ENCODE data around the gene RPS15.

Gene RPS15

DNA sequence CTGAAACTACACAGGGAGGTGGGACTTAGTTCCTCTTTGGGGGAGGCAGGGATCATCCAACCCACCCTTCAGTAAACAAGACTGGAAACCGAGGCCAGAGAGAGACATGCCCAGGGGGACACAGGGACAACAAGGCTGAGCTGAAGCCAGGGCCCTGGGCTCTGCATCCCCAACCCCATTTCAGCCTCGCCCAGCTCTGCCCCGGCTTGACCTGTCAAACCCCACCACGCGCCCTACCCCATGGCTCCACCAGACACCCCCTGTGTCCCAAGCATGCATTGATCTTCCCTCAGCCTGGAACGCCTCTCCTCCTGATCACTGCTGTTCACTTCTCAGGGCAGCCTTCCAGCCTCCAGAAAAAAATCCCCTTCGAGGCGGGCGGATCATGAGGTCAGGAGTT is 9.7 kb downstream of the RPS15 start:
- Mint-ChIP-seq H3K4me3 (no peak overlapping the region), H3K4me1 (ENCODE audit: low read depth) (peaks cover 14% of the 10 kb centered on the region), H3K27me3 (peaks cover 42% of the 10 kb centered on the region), H3K9me3 (no peaks in the 10 kb centered on the region), H3K27ac (no peak overlapping the region), H3K36me3 (ENCODE audit: low read depth) (no peaks in the 10 kb centered on the region)

- Mint-ChIP-seq H3K27ac (no peak within 1 kb of the TSS), H3K36me3 (ENCODE audit: low read depth) (no peaks in the 10 kb centered on the region), H3K9me3 (no peaks in the 10 kb centered on the region), H3K27me3 (peaks cover 50% of the 10 kb centered on the region), H3K4me1 (ENCODE audit: low read depth) (peaks cover 18% of the 10 kb centered on the region), H3K4me3 (no peak within 1 kb of the TSS)
Measured at GRCh38 chr19:1449467-1450442, 11.6 kb downstream of the RPS15 start, which contains the start of gene APC2. TSS of gene APC2 (plus strand) at chr19:1450121. CDS start at chr19:1453002, 2,881 bp downstream.

GRCh38 chr19:1450735-1451731 is 12.8 kb downstream of the RPS15 start:
- no peaks in the 10 kb centered on the region for H3K36me3 Mint-ChIP-seq (ENCODE audit: low read depth)
- peaks cover 17% of the 10 kb centered on the region for H3K4me1 Mint-ChIP-seq (ENCODE audit: low read depth)
- no peak overlapping the region for H3K4me3 Mint-ChIP-seq
- H3K27ac Mint-ChIP-seq, result no peak overlapping the region
- H3K27me3 Mint-ChIP-seq, result peaks cover 59% of the 10 kb centered on the region
- H3K9me3 Mint-ChIP-seq, result no peaks in the 10 kb centered on the region

DNA sequence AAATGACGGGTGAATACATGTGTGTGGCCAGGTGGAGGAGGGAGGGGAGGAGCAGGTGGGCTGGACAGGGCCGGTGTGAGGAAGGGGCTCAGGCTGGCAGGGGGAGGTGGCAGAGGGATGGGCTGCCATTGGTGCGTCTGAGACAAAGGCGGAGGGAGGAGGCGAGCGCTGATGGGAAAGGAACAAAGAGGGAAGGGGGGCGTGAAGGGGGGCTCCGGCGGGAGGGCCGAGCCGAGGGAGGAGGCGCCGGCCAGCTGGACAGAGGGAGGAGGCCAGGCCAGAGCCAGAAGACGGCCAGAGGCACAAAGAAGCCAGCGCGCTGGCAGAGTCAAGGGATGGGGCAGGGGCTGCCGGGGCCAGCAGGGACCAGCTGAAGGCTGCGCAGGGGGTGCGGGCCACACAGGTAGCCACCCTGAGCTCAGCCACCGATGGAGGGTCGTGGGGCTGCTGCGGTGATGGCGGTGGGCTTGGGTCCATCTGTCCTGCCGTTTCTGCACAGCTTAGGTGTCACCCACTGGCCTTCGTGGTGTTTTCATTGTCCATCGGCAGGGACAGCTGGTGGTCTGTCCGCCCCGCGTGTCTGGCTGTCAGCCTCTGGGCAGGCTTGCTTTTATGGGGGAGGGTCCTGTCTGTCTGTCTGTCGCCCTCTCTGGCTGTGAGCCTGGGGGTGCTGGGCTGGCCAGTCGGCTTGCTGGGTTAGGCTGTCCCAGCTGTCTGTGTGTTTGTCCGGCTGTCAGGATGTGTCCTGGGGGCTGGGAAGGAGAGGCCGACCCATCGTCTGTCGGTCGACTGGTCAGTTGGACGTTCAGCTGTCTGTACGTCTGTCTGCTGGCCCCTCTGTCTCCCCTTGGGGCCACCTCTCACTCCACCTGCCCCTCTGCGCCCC is 14.0 kb downstream of the RPS15 start:
- Mint-ChIP-seq H3K9me3 (no peaks in the 10 kb centered on the region), H3K4me3 (no peak overlapping the region), H3K36me3 (ENCODE audit: low read depth) (no peaks in the 10 kb centered on the region), H3K27me3 (peaks cover 58% of the 10 kb centered on the region), H3K27ac (no peak overlapping the region), H3K4me1 (ENCODE audit: low read depth) (peaks cover 17% of the 10 kb centered on the region)

- H3K36me3 Mint-ChIP-seq (ENCODE audit: low read depth), result no peaks in the 10 kb centered on the region
- no peak overlapping the region for H3K4me3 Mint-ChIP-seq
- peaks cover 17% of the 10 kb centered on the region for H3K4me1 Mint-ChIP-seq (ENCODE audit: low read depth)
- no peak overlapping the region for H3K27ac Mint-ChIP-seq
- peaks cover 56% of the 10 kb centered on the region for H3K27me3 Mint-ChIP-seq
- no peaks in the 10 kb centered on the region for H3K9me3 Mint-ChIP-seq
Measured at GRCh38 chr19:1452802-1453524, 14.8 kb downstream of the RPS15 start.

DNA sequence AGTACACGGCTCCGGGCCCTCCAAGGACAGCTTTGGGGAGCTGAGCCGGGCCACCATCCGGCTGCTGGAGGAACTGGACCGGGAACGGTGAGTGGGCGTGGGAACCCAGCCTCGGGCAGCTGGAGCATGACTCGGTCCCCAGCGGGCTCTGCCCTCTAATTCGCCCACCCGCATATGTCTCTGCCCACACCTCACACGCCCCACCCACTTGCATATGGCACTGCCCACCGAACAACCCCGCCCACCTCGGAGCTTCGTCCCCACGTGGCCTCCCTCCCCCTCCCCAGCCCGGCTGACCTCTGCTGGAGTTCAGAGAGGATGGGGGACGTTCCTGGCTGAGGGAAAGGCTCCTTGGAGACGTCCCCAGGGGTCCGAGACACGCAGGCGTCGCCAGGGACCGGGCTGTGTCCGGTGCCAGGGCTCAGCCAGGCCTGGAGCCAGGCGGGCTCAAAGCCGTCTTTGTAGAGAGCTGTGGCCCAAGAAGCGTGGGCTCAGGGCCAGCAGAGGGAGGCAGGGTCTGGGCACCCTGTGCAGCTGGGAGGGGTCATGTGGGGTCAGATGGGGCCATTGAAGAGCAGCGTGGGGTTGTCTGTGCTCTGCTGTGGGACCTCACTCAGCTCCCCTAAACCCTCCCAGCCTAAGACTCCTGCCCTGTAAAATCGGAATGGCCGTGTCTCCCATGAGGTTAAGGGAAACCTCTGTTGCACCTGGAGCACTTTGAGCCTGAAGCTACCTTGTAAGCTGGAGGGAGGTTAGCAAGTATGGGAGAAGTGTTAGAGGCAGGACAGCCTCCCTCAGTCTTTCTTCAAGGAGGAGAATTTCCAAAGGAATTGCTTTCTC is 15.5 kb downstream of the RPS15 start:
- Mint-ChIP-seq H3K36me3 (ENCODE audit: low read depth) (no peaks in the 10 kb centered on the region), H3K27me3 (peaks cover 57% of the 10 kb centered on the region), H3K27ac (no peak overlapping the region), H3K9me3 (no peaks in the 10 kb centered on the region), H3K4me3 (no peak overlapping the region), H3K4me1 (ENCODE audit: low read depth) (peaks cover 17% of the 10 kb centered on the region)

GRCh38 chr19:1455002-1455335 is 16.8 kb downstream of the RPS15 start:
- no peak overlapping the region for H3K27ac Mint-ChIP-seq
- H3K36me3 Mint-ChIP-seq (ENCODE audit: low read depth), result no peaks in the 10 kb centered on the region
- H3K4me1 Mint-ChIP-seq (ENCODE audit: low read depth), result peaks cover 13% of the 10 kb centered on the region
- H3K9me3 Mint-ChIP-seq, result no peaks in the 10 kb centered on the region
- H3K4me3 Mint-ChIP-seq, result no peak overlapping the region
- H3K27me3 Mint-ChIP-seq, result peaks cover 51% of the 10 kb centered on the region

DNA sequence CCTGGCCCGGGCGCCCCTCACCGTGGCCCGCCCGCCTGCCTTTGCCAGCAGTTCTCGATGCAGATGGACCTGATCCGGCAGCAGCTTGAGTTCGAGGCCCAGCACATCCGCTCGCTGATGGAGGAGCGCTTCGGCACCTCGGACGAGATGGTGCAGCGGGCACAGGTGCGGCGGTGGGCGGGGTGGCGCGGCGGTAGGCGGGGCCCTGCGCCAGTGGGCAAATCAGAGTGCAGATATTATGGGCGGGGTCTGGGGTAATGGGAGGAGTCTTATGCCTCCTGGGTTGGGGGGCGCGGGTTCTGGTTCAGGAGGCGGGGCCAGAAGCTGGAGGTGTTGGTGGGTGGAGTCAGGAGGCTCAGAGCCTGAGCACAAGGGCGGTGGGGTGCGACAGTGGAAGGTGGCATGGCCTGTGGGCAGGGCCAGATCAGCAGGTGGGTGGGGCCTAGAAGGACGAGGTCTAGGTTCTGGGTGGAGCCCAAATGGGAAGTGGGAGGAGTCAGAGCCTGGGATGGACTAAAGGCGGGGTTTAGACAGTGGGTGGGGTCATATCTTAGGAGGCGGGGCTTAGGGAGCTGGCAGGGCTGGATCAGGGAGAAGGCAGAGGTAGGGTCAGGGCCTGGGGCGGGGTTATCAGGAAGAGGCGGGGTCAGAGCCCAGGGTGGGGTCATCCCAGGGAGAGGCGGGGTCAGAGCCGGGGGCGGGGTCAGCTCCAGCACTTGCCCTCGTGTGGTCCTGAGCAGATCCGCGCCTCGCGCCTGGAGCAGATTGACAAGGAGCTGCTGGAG is 17.3 kb downstream of the RPS15 start:
- H3K27me3 Mint-ChIP-seq, result peaks cover 48% of the 10 kb centered on the region
- no peak overlapping the region for H3K27ac Mint-ChIP-seq
- no peaks in the 10 kb centered on the region for H3K9me3 Mint-ChIP-seq
- peaks cover 13% of the 10 kb centered on the region for H3K4me1 Mint-ChIP-seq (ENCODE audit: low read depth)
- H3K36me3 Mint-ChIP-seq (ENCODE audit: low read depth), result no peaks in the 10 kb centered on the region
- no peak overlapping the region for H3K4me3 Mint-ChIP-seq

GRCh38 chr19:1456121-1456900 is 18.1 kb downstream of the RPS15 start:
- H3K27me3 Mint-ChIP-seq, result peaks cover 40% of the 10 kb centered on the region

GRCh38 chr19:1457031-1457739 is 19.0 kb downstream of the RPS15 start:
- Mint-ChIP-seq H3K36me3 (ENCODE audit: low read depth) (no peaks in the 10 kb centered on the region), H3K9me3 (no peaks in the 10 kb centered on the region), H3K27me3 (peaks cover 35% of the 10 kb centered on the region), H3K27ac (no peak overlapping the region), H3K4me1 (ENCODE audit: low read depth) (peaks cover 10% of the 10 kb centered on the region), H3K4me3 (no peak overlapping the region)

More at GRCh38 chr19:1456121-1456900, 18.1 kb downstream of the RPS15 start:
- H3K27ac Mint-ChIP-seq, result no peak overlapping the region
- H3K36me3 Mint-ChIP-seq (ENCODE audit: low read depth), result no peaks in the 10 kb centered on the region
- H3K4me3 Mint-ChIP-seq, result no peak overlapping the region
- no peaks in the 10 kb centered on the region for H3K9me3 Mint-ChIP-seq
- H3K4me1 Mint-ChIP-seq (ENCODE audit: low read depth), result peaks cover 10% of the 10 kb centered on the region

- H3K27ac Mint-ChIP-seq, result no peak overlapping the region
- no peaks in the 10 kb centered on the region for H3K9me3 Mint-ChIP-seq
- H3K4me3 Mint-ChIP-seq, result no peak overlapping the region
- H3K36me3 Mint-ChIP-seq (ENCODE audit: low read depth), result no peaks in the 10 kb centered on the region
- peaks cover 33% of the 10 kb centered on the region for H3K27me3 Mint-ChIP-seq
- H3K4me1 Mint-ChIP-seq (ENCODE audit: low read depth), result peaks cover 10% of the 10 kb centered on the region
Measured at GRCh38 chr19:1457892-1458291, 19.7 kb downstream of the RPS15 start.

Measured in stimulated activated naive CD8-positive, alpha-beta T cell treated with anti-CD3 and anti-CD28 coated beads, Interleukin-15, Interleukin-2, amounts not matched to agents 100 ng/mL and 50 ng/mL, for 24 hours (primary cell).